ENCODE data around the gene ATP10A. TPM values are rescaled to one million over a fixed set of nuclear protein-coding genes. Genes with fewer than 3 reads are reported as not detected.

The ATP10A gene
- total and polyA plus RNA-seq, 2 of the 8 experiments (the other 6 are each of a cell fraction or from before 2014, with no cell fraction given): 2.0 to 2.8 TPM

DNA sequence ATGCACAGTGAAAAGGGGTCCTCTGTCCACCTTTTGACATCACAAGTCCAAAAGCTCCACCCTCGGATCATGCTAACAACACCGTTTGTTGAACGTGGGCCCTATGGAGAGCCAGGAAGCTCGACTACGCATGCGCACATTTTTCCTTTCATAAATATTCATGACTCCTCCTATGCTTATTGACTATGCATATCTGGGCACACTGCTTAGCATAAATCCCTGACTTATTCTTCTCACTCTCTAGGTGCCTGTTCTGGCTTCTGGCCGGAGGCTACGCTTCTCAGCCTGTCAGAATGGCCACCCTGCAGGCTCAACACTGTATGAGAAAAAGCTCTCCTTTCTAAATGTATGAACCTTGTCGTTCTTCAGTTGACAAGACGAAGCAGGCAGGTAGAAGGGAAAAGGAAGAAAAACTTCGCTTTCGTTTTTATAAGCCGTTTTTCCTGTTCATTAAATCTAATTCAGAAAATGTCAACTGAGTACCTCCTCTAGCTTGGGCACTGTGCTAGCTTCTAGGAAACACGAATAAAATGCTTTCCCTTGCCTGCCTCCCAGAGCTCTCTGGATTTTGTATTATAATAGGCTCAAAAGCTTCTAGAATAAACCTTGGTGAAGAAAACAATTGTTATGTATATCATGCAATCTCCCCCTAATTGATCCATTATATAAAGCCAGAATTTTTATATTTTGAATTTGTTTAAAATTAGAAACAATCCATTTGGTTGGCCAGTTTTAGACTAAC, 207.7 kb downstream of the ATP10A start:
- Histone ChIP-seq H3K14ac (ENCODE audit: insufficient read length) (no peak overlapping the region), H3K4ac (replicated peaks; ENCODE audit: insufficient read length, low read depth, low read length) (no peak overlapping the region), H3K27me3 (replicated peaks in 1 of 4; ENCODE audit: control insufficient read depth in 3 of 4, extremely low read depth in 1 of 4, insufficient read depth in 3 of 4, low read length in 3 of 4) (peaks cover 0 to 7% (median 1%) of the 10 kb centered on the region in 4 experiments; a peak in 4 of 7 replicates), H3K27ac (ENCODE audit: low read depth, low read length) (no peak overlapping the region), H3K18ac (ENCODE audit: extremely low read depth, low read length) (no peak overlapping the region), H3K4me1 (replicated peaks in 1 of 4; ENCODE audit: control insufficient read depth in 3 of 4, insufficient read depth in 4 of 4, low read length in 3 of 4) (peaks cover 0 to 11% (median 8%) of the 10 kb centered on the region in 4 experiments; a peak in 5 of 7 replicates), H4K20me1 (replicated peaks in 1 of 2; ENCODE audit: control insufficient read depth in 1 of 2, insufficient read depth in 2 of 2, low read length in 2 of 2) (peaks cover 0 to 2% of the 10 kb centered on the region in 2 experiments), H3K23ac (ENCODE audit: insufficient read length) (no peak overlapping the region), H2BK15ac (ENCODE audit: low read length) (0 out of 2 replicates have a peak overlapping the region, but pooled peaks have one; percentile 29), H2BK20ac (ENCODE audit: low read length) (0 out of 2 replicates have a peak overlapping the region, but pooled peaks have one; percentile 72), H3K79me1 (ENCODE audit: low read depth, low read length) (no peaks in the 10 kb centered on the region), H4K5ac (ENCODE audit: insufficient read length, low read depth, low read length) (no peak overlapping the region), H2AFZ (ENCODE audit: low read length) (no peak overlapping the region), H3K4me3 (ENCODE audit: extremely low read depth in 1 of 4, insufficient read depth in 2 of 4, low read depth in 3 of 4, low read length in 4 of 4) (peak overlapping the region in 1 of 4 experiments; percentile 7; a peak in 1 of 8 replicates), H3K56ac (replicated peaks; ENCODE audit: insufficient read length, low read depth, low read length) (no peak overlapping the region), H3K4me2 (ENCODE audit: insufficient read depth in 1 of 2, low read depth in 2 of 2, low read length in 2 of 2) (peak overlapping the region; percentile 10 to 44; a peak in 2 of 4 replicates), H3K36me3 (ENCODE audit: control insufficient read depth in 2 of 4, insufficient read depth in 4 of 4, low read length in 3 of 4) (no peaks in the 10 kb centered on the region), H3K9ac (replicated peaks in 1 of 4; ENCODE audit: extremely low read depth in 1 of 4, low read depth in 3 of 4, low read length in 3 of 4) (no peak overlapping the region), H3K79me2 (ENCODE audit: control insufficient read depth in 1 of 2, insufficient read depth in 2 of 2, low read length in 2 of 2) (no peaks in the 10 kb centered on the region), H2BK12ac (ENCODE audit: low read depth, low read length) (no peak overlapping the region), H4K8ac (ENCODE audit: extremely low read depth, insufficient read depth, low read length) (no peak overlapping the region), H2AK5ac (ENCODE audit: low read depth, low read length) (no peak overlapping the region), H2BK5ac (ENCODE audit: low read depth, low read length) (peak overlapping the region; percentile 52; the same call in 1 of the 2 replicates), H3K23me2 (ENCODE audit: low read depth, low read length) (no peaks in the 10 kb centered on the region), H3K9me3 (ENCODE audit: insufficient read depth in 2 of 2, low read depth in 1 of 2, low read length in 1 of 2) (no peaks in the 10 kb centered on the region; a peak in 2 of 4 replicates), H2BK120ac (replicated peaks; ENCODE audit: low read depth, low read length) (no peak overlapping the region), H4K91ac (replicated peaks; ENCODE audit: insufficient read length, low read length) (peak overlapping the region; percentile 26)
- ChIA-PET CTCF (ENCODE audit: partially characterized antibody) (interaction anchor here (1.1 to 4.1 kb wide), 3 partner anchors 11 to 55 kb away, joined by 3 to 15 read pairs (median 8); no protein-coding TSS in a partner anchor), POLR2A (ENCODE audit: partially characterized antibody) (interaction anchor here (1.4 to 1.7 kb wide), 2 partner anchors 10 to 15 kb away, joined by 3 to 6 read pairs; no protein-coding TSS in a partner anchor)
- WGBS, 2 experiments (ENCODE audit: extremely low coverage in 1 of 2, insufficient coverage in 1 of 2, insufficient read length in 1 of 2, insufficient replicate concordance in 2 of 2, low coverage in 1 of 2, low lambda C conversion rate in 2 of 2, missing lambda C conversion rate in 1 of 2): 70% methylated on average over 14 of the region's 14 CpGs; no CpG with 5 or more reads in 1 of the 2 experiments
- DNase-seq (ENCODE audit: low read depth in 1 of 2, low spot score in 2 of 2) (no peak), FAIRE-seq (no peak)
- TF ChIP-seq RXRA (IDR thresholded peaks at IDR 0.05; ENCODE audit: insufficient read depth, low read depth, low read length) (no peak), SP1 (IDR thresholded peaks at IDR 0.05; ENCODE audit: low read depth, low read length) (no peak), KDM5A (IDR thresholded peaks at IDR 0.05; ENCODE audit: low read length) (no peak), E2F6 (IDR thresholded peaks at IDR 0.05) (no peak), RFX5 (IDR thresholded peaks at IDR 0.05; ENCODE audit: borderline replicate concordance, low read depth, low read length) (no peak), BACH1 (IDR thresholded peaks at IDR 0.05; ENCODE audit: low read length) (no peak), YY1 (IDR thresholded peaks at IDR 0.05; ENCODE audit: low read depth, low read length) (no peak), RNF2 (IDR thresholded peaks at IDR 0.05; ENCODE audit: borderline replicate concordance, low read depth, low read length, missing control alignments, poor library complexity, severe bottlenecking) (no peak), HDAC2 (IDR thresholded peaks at IDR 0.05; ENCODE audit: borderline replicate concordance in 1 of 2, low read depth in 2 of 2, low read length in 2 of 2) (no peak), PHF8 (conservative IDR thresholded peaks at IDR 0.05; ENCODE audit: low read depth, low read length) (no peak)

Measured in H1 (cell line).